HG03108 (cell line): ENCODE measurements around the gene LIN28B.

Experiments
- ATAC-seq: cut with Tn5 transposase; IDR thresholded peaks from one replicate; pipeline ENCODE4 v1.9.1; 2021; ENCODE audit warnings: moderate library complexity; ENCODE audit not compliant: unreplicated experiment

The LIN28B gene

GRCh38 chr6:105108631-105109262 lies 151.8 kb downstream of the LIN28B start:
- no peak for ATAC-seq

GRCh38 chr6:105109955-105110895 lies 153.3 kb downstream of the LIN28B start:
- no peak for ATAC-seq

GRCh38 chr6:105111105-105111504 lies 154.2 kb downstream of the LIN28B start:
- ATAC-seq = no peak

- no peak for ATAC-seq
Observed at GRCh38 chr6:105111871-105112270, 155.0 kb downstream of the LIN28B start.

GRCh38 chr6:105112577-105112976 lies 155.7 kb downstream of the LIN28B start:
- ATAC-seq = no peak

- no peak for ATAC-seq
Observed at GRCh38 chr6:105113422-105113821, 156.5 kb downstream of the LIN28B start.

- ATAC-seq = no peak
Observed at GRCh38 chr6:105116150-105116549, 159.2 kb downstream of the LIN28B start.

- no peak for ATAC-seq
Observed at GRCh38 chr6:105120570-105120969, 163.7 kb downstream of the LIN28B start.

- no peak for ATAC-seq
Observed at GRCh38 chr6:105121981-105122380, 165.1 kb downstream of the LIN28B start.

- ATAC-seq = no peak
Observed at GRCh38 chr6:105122717-105123116, 165.8 kb downstream of the LIN28B start.
